GM21390 (cell line): ENCODE data around the gene FAM78A.
"Not testable (repeated sequence)": the region's sequence is repeated elsewhere in the genome, so short reads cannot be mapped to it uniquely, and the experiment has no call there.

Experiments
- ATAC-seq: cut with Tn5 transposase; IDR thresholded peaks from one replicate; pipeline ENCODE4 v1.9.1; 2021; ENCODE audit not compliant: unreplicated experiment

FAM78A gene

GRCh38 chr9:131216806-131217205, 59.5 kb downstream of the FAM78A start:
- ATAC-seq, result no peak

GRCh38 chr9:131214876-131215275, 61.4 kb downstream of the FAM78A start:
- no peak for ATAC-seq

GRCh38 chr9:131214286-131214856, 61.9 kb downstream of the FAM78A start:
- no peak for ATAC-seq

GRCh38 chr9:131211920-131212319, 64.4 kb downstream of the FAM78A start:
- ATAC-seq, result not testable (repeated sequence)
